ENCODE measurements around the gene FNTB. TPM values are rescaled to one million over a fixed set of nuclear protein-coding genes. Genes with fewer than 3 reads are reported as not detected.

FNTB gene
- total RNA-seq, 1 donor from 2014 or later = 6.8 TPM

DNA sequence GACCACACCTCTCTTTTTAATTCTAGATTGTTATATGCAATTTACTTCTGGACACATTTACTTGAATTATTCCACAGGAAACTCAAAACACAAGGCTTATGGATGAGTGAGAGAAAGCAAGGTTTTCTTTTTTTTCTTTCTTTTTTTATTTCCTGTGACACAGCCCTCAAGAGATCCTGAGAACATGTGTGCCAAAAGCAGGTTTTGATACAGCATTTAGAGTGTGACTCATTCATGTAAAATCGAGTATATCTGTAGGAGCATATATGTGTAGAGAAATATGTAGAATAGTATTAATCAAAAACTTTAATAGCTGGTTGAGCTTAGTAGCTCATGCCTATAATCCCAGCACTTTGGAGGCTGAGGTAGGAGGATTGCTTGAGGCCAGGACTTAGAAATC, 120.0 kb downstream of the FNTB start:
- no peaks in the 10 kb centered on the region for H3K36me3 ChIP-seq (ENCODE audit: control insufficient read depth, insufficient read depth, low read length)
- TF ChIP-seq, protein P1, sequence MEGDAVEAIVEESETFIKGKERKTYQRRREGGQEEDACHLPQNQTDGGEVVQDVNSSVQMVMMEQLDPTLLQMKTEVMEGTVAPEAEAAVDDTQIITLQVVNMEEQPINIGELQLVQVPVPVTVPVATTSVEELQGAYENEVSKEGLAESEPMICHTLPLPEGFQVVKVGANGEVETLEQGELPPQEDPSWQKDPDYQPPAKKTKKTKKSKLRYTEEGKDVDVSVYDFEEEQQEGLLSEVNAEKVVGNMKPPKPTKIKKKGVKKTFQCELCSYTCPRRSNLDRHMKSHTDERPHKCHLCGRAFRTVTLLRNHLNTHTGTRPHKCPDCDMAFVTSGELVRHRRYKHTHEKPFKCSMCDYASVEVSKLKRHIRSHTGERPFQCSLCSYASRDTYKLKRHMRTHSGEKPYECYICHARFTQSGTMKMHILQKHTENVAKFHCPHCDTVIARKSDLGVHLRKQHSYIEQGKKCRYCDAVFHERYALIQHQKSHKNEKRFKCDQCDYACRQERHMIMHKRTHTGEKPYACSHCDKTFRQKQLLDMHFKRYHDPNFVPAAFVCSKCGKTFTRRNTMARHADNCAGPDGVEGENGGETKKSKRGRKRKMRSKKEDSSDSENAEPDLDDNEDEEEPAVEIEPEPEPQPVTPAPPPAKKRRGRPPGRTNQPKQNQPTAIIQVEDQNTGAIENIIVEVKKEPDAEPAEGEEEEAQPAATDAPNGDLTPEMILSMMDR (IDR thresholded peaks at IDR 0.05; ENCODE audit: insufficient read depth, low read length, severe bottlenecking) = no peak
- peaks cover 3% of the 10 kb centered on the region for H3K27me3 ChIP-seq (ENCODE audit: control insufficient read depth, insufficient read depth, low read length)
- no peak for DNase-seq (ENCODE audit: low read depth)
- no peak for FAIRE-seq
- H3K4me3 ChIP-seq (ENCODE audit: low read depth, low read length) = no peak overlapping the region

DNA sequence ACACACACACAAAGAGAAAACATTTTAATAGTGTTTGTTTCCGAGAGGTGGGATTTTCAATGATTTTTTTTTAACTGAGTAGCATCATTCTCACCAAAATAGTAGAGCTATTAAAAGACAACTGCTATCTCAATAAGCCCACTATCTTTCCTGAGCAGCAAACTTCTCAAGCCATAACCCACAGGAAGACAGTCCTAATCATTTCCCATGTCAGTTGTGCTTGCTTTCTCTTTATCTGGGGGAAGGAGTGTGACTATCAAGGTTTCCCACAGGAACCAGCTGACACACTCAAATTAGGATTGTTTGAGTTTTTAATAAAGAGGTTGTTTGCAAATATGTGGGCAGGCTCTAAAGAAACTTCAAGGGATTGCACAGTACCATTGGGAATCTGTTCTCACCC, 120.5 kb downstream of the FNTB start:
- Histone ChIP-seq H3K27me3 (ENCODE audit: control insufficient read depth, insufficient read depth, low read length) (peaks cover 3% of the 10 kb centered on the region), H3K36me3 (ENCODE audit: control insufficient read depth, insufficient read depth, low read length) (no peaks in the 10 kb centered on the region), H3K4me3 (ENCODE audit: low read depth, low read length) (no peak overlapping the region)
- DNase-seq (ENCODE audit: low read depth) (no peak), FAIRE-seq (no peak)
- TF ChIP-seq, protein P1 (IDR thresholded peaks at IDR 0.05; ENCODE audit: insufficient read depth, low read length, severe bottlenecking) = no peak

DNA sequence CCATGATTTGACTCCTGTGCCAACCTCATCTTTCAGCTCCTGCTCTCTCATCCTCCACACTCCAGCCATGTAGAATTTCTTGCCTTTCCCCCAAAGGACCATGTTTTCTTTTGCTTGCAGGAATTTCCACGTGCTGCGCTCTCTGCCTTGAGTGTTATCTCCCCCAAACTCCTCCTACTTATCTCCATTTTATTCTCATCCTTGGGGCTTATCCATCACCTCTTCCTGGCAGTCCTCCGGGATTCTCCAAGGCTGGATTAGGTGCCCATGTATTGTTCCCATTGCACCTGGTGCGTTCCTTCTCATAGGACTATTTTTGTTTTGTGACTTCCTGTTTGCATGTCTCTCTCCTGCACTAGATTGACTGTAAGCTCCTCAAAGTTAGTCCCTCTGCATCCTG, 122.7 kb downstream of the FNTB start:
- Histone ChIP-seq H3K4me3 (ENCODE audit: low read depth, low read length) (no peak overlapping the region), H3K27me3 (ENCODE audit: control insufficient read depth, insufficient read depth, low read length) (peaks cover 3% of the 10 kb centered on the region), H3K36me3 (ENCODE audit: control insufficient read depth, insufficient read depth, low read length) (no peaks in the 10 kb centered on the region)
- DNase-seq (ENCODE audit: low read depth) (no peak), FAIRE-seq (no peak)
- TF ChIP-seq, protein P1 (IDR thresholded peaks at IDR 0.05; ENCODE audit: insufficient read depth, low read length, severe bottlenecking) = no peak

DNA sequence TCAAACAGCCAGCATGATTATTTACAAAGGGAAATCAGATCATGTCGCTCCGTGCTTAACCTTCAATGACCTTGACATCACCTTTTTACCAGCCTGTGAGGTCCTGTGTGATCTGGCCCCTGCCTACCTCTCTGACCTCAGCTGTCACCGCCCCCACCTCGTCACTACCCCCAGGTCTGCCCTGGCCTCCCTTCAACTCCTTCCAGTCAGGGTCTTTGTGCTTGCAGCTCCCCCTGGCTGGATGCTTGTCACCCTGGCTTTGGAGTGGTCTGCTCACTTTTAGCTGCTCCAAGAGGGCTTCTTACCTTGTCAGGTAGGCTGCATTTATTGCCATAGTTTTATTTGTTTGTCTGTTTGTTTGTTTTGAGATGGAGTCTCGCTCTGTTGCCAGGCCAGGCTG, 123.8 kb downstream of the FNTB start:
- DNase-seq (ENCODE audit: low read depth) = no peak
- FAIRE-seq = no peak
- Histone ChIP-seq H3K4me3 (ENCODE audit: low read depth, low read length) (no peak overlapping the region), H3K27me3 (ENCODE audit: control insufficient read depth, insufficient read depth, low read length) (peaks cover 3% of the 10 kb centered on the region), H3K36me3 (ENCODE audit: control insufficient read depth, insufficient read depth, low read length) (no peaks in the 10 kb centered on the region)
- TF ChIP-seq, protein P1 (IDR thresholded peaks at IDR 0.05; ENCODE audit: insufficient read depth, low read length, severe bottlenecking) = no peak

Other genes with a start within 250 kb of the FNTB start
- gene SPTB, start 107.0 kb upstream of the FNTB start, total RNA-seq = not detected in 2 replicates
- 21.9 and 41.6 TPM in 2 replicates for gene CHURC1, start 72.4 kb upstream of the FNTB start, total RNA-seq
- 1.3 and 5.9 TPM in 2 replicates for gene GPX2, start 44.1 kb upstream of the FNTB start, total RNA-seq
- gene RAB15, start 14.6 kb upstream of the FNTB start, total RNA-seq = 0.77 TPM in 1 of 2 replicates, not detected in the other
- gene MAX, start 115.6 kb downstream of the FNTB start, total RNA-seq = 42.4 and 48.8 TPM in 2 replicates

Measured in bronchial epithelial cell (primary cell).